GM15510 (cell line): ENCODE data around the gene SLC17A9.

Experiments
- POLR2A ChIP-seq: IDR thresholded peaks from 3 replicates; pipeline ENCODE4 v1.6.1; 2011; ENCODE audit warnings: borderline replicate concordance; ENCODE audit not compliant: insufficient read length; ENCODE audit errors: extremely low read depth

Gene SLC17A9

DNA sequence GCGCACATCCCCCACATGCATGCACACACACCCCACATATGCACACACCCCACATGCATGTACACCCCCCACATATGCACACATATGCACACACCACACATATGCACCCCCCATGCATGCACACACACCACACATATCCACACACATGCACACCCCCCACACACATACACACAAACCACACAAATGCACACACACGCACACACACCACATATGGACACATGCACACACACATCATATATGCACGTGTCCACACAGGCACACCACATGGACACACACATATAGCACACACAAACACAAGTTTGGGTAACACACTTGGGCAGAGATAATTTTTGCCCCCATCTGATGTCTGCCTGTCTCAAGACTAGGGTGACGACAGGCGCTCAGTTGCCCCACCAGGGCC is 45.9 kb downstream of the SLC17A9 start:
- TF ChIP-seq POLR2A = no peak

DNA sequence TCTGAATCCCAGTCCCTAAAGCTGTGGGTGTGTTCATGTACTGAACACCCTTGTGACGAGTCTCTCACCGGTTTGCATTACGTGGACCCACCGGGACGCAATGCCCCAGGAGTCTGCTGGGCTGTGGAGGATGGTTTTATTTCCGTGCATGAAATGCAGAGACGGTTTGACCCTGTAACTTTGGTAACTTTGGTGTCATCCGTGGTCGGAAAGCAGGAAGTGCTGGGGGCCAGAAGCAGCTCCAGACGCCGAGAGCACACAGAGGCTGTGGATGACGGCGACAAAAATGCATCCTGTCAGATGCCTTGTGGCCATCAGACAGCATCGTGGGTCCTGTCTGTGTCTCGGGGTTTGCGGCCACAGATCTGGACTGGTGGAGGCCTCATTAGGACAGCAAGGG is 47.1 kb downstream of the SLC17A9 start:
- TF ChIP-seq POLR2A = no peak

DNA sequence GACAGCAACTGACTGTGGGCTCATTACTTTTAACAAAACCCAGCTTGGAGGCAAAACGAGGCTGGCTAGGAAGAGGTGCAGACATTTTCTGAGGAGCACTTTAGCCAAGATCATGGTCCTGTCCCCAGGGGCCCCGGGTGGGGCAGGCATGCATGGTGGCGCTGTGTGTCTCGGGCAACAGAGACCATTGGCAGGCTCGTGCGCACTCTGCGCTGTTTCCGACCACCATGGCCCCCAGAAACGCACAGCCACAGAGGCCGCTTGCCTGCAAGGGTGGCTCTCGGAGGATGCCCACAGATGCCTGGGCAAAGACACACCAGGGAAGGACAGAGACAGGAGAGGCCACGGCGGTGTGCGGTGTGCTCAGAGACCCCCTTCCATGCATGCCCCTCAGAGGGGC is 47.5 kb downstream of the SLC17A9 start:
- TF ChIP-seq POLR2A = no peak

DNA sequence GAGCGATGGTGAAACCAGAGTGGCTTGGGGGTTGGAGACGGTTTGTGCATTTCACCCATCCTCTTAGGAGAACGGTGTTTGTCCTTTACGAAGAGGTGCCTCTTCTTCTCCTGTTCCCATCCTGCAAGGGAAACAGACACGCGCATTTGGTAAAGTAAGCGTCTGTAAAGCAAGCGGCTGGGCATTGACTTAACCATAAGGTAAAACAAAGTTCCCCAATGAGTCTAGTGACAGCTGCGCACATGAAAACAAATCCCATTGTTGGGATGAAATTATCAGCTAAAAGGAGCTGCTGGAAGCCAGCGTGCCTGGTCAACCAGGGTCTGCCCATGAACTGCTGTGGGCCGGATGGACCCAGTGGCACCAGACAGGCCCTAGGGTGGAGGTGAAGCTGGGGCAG is 48.4 kb downstream of the SLC17A9 start:
- TF ChIP-seq POLR2A = no peak

DNA sequence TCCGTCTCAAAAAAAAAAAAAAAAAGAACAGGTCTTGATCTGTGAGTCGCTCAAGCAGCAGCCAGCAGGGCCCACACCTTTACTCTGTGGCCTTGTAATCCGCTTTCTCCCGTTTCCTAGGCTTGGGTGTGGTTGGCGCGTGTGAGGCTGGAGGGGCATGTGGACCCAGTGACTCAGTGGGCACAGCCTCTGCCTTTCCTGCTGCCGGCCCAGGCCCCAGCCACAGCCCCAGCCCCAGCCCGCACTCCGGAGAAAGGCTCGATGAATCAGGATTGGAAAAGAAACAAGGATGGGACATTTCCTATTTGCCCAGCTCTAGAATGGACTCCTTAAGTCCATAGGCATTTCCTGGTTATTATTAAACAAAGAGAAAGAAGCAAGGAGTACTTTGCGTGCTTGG is 50.0 kb downstream of the SLC17A9 start:
- TF ChIP-seq POLR2A = no peak

DNA sequence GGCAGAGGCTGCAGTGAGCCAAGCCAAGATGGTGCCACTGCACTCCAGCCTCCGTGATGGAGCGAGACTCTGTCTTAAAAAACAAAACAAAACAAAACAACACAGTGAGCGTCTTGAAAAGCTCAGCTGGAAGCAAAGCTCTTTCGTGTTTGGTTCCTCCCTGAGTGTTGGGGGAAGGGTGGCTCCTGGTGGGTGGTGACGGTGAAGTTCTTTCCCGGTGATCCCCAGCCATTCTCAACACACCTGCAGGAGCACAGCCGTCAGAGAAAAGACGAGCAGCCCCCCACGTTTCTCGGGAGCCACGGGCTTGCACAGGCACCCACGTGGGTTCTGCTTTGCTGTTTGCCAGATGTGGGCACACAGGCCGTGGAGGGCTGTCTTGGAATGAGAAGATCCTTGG is 51.0 kb downstream of the SLC17A9 start:
- no peak for TF ChIP-seq POLR2A

DNA sequence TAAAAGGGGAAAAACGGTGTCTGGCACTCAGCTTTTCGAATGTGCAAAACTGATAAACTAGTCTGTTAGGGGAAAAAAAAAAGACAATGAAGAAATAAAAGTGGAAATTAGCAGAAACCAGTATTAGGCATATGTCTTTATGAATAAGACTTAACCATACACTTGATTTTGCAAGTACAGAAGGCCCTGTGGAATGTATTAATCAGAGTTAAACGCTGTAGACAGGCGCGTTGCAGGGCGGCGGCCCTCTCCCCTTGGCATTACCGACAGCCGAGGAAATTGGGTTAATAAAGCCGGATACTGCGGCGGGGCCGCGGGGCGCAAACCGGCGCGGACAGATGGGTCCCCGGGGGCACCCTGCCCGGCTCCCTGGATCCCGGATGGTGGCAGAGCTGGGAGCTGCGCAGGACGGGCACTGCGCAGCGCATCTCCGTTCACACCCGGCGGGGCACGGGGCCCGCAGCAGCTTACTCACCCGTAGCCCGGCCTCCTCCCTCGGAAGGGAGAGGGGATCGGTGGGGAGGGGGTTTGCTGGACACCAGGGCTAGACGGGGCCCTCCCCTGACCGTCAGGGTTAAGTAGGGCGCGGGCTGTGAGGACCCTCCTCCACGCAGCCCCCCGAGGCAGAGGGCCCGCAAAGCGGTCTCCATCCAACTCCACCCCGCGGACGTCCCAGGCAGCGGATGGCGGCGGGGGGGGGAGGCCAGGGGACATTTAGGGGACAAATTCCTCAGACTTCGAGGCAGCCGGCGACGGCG is 52.3 kb downstream of the SLC17A9 start:
- TF ChIP-seq POLR2A = no peak

DNA sequence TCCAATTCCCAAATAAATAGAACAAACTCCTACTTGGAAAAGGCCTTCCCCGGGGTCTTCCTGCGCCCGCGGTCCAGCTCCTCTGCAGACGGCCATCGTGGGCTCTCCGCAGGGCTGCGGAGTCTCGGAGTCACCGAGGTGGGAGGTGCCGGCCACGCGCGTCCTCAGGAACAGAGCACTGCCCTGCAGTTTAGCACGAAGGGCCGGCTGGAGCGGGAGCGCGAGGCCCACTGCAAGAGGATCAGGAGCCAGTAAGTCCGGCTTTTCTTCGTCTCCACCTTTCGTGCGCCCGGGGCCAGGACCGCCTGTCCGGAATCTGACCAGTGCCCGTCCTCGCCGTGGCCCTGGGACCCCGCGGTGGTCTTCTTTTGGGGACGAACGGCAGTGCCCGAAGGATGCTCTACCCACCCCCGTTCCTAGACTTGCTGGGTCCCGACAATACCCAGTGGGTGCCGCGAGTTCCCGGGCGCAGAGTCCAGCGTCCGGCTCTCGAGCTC is 52.9 kb downstream of the SLC17A9 start:
- no peak for TF ChIP-seq POLR2A

DNA sequence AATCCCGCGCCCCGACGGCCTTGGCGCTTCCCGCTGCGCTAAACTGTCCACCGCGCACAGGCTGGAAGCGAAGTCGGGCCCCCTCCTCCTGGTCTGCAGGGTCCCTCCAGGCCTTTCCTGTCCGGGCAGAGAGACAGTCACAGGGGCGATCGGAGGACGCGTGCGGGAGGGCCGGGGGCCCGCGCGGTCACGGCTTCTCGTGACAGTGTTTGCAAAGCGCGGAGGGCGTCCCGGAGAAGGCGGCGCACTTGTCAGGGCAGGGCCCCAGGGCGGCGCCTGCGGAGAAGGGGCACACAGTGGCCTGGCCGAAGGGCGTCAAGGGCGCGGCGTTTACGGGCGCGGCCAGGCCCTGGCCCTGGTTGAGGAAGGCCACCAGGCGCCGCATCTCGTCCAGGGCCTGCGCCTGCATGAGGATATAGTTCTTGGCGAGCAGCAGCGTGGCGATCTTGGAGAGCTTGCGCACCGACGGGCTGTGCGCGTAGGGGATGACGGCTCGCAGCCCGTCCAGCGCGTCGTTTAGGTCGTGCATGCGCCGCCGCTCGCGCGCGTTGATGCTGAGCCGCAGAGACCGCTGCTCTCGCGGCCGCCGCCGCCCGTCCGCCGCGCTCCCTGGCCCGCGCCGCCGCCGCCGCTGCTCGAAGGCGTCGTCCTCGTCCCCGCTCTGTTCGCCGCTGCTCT is 53.5 kb downstream of the SLC17A9 start:
- no peak for TF ChIP-seq POLR2A

DNA sequence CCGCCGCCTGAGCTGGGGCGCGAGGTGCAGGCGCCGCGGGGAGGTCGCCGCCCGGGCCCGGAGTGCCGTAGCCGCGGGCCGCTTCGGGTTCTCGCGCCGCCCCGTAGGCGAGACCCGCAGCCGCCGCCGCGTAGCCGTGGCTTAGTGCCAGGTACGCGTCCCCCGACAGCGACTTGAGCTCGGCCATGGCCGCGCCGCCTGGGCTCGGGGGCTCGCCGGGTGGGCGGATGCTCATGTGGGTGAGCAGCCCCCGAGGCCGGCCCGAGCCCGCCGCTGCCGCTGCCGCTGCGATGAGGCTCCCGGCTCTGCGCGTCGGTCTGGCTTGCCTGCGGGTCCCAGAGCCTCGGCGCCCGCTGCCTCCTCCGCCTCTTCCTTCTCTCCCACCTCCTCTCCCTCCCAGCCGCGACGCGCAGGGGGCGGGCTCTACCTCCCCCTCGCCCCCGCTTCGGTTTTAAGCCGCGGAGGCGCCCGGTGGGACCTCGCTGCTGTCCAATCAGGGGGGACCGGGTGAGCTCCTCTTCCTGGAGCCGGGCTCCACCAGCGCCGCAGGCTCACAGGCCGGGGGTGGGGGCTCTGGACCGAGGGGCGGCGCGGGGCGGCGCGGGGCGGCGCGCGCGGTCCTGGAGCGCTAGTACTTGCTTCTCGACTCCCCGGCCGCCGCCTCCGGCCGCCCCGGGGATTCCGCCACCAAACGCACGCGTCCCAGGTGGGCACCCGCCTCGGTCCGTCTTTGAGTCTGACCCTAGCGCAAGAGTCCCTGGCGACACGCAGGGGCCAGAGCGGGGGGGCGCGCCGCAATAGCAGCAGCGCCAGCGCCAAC is 54.2 kb downstream of the SLC17A9 start, which contains the start of gene BHLHE23:
BHLHE23 (minus strand) TSS at position 425 of the 820 bp plus-strand sequence; CDS start at position 235, 190 bp downstream.
- no peak for TF ChIP-seq POLR2A

DNA sequence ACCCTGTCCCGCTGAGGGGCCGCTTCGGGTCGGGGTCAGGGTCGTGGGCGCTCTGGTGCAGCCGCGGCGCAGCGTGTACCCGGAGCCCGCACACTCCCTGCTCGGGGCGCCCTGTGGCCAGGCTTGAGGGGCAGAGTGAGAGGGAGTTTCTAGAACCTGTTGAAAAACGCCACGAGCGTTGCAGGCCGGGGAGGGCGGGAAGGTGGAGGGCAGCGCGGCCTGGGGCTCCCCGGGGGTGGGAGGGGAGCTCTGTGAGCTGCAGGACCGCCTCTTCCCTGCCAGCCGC is 54.8 kb downstream of the SLC17A9 start:
- TF ChIP-seq POLR2A = no peak

DNA sequence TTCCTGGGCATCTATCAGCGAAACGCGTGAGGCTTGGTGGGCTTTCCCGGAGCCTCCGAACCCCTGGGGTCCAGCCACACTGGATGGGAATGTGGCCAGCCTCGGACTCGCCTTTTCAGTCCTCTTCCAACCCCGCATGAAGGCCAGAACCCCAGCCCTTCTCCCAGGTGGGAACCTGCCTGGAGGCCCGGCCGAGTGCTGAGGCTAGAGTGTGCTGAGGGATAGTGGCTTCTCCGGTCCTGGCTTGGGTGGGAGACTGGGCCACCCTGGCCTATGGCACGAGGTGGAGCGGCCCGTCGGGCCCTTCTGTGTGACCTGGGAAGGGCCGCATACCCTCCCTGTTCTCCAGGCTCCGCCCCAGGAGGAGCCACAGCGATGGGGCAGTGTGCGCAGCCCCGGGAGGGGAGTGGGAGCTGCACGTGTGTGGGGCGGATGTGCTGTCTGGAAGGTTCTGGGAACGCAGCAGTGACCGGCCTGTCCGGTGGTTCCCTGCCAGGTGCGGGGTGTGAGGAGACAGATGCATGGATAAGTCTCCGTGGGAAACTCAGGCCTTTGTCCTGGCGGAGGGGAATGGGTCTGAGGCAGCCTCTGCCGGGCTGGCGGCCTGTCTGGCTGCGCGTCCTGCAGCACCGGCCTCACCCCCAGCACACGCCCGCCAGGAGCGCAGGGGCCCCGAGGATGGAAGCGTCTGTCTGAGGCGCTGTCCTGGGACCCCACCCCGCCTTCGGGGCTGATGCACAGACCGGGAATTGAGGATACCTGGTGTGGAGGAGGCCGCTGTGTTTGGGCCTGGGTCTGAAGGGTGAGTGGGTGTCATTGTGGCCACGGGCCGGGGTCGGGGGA is 55.4 kb downstream of the SLC17A9 start:
- TF ChIP-seq POLR2A = no peak

DNA sequence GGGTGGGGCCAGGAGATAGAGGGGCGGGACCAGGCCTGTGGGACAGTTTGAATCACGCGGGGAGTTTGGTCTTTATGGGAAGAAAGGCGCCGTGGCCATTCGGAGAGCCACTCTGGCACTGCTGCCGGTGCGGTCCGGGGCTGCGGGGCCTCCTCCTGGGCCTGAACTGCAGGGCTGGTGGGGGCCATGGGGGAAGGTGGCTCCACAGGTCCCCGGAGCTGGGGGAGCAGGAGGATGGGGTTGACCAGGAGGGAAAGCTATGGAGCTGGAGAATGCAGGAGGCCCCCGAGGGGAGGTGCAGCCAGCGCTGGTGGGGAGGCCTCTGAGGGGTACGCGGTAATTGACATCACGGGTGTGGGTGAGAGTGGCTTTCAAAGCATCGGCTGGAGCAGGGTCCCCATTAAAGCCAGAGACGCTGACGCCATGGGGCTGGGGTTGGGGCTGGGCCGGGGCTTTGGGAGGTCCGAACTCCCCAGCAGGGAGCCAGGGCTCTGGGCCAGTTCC is 56.1 kb downstream of the SLC17A9 start:
- TF ChIP-seq POLR2A = no peak
